SH-SY5Y (cell line): ENCODE data around the gene EHMT1.

Source experiments
- GATA2 ChIP-seq: IDR thresholded peaks from 2 replicates; pipeline ENCODE4 v1.6.1; 2011; ENCODE audit warnings: mild to moderate bottlenecking, low read depth, low read length
- GATA3 ChIP-seq: IDR thresholded peaks from 2 replicates; pipeline ENCODE4 v1.6.1; 2011; ENCODE audit warnings: low read depth, mild to moderate bottlenecking, low read length, moderate library complexity

GRCh38 chr9:137738703-137739102, 119.9 kb downstream of the EHMT1 start:
- TF ChIP-seq GATA3: no peak
- TF ChIP-seq GATA2: no peak
